ENCODE results near the gene CPNE5. TPM values are rescaled to one million over a fixed set of nuclear protein-coding genes. Genes with fewer than 3 reads are reported as not detected.

Gene CPNE5
- total RNA-seq, 1 experiment from 2014 or later = 0.44 TPM

DNA sequence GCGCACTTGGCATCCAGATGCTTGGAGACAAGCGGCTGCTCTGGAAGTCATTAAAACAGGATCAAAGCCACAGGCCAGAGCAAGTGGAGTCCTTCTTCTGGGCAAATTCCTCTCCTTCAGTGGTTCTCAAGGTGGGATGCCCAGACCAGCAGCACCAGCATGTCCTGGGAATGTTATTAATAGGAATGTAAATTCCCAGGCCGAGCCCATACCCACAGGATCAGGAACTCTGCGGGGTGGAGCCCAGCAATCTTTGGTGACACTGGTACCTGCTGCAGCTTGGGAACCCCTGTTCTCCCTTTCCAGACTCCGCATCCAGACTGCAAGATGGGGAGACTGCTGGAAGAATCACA, 44.6 kb downstream of the CPNE5 start:
- Histone ChIP-seq H3K36me3 (ENCODE audit: control insufficient read depth, insufficient read depth, low read length) (no peaks in the 10 kb centered on the region), H3K27me3 (ENCODE audit: control insufficient read depth, insufficient read depth, low read length) (no peaks in the 10 kb centered on the region), H3K27ac (ENCODE audit: low read length) (no peak overlapping the region), H3K9me3 (ENCODE audit: control insufficient read depth, insufficient read depth, low read depth, low read length) (no peaks in the 10 kb centered on the region), H3K4me3 (ENCODE audit: low read depth in 2 of 2, low read length in 2 of 2) (no peak overlapping the region), H3K4me1 (ENCODE audit: control insufficient read depth, insufficient read depth, low read length) (no peaks in the 10 kb centered on the region)
- ChIA-PET POLR2A (no interaction called here), CTCF (no interaction called here)
- TF ChIP-seq SIN3A (IDR thresholded peaks at IDR 0.05; ENCODE audit: borderline replicate concordance, insufficient read depth, low read depth, low read length) (no peak), POLR2AphosphoS5 (IDR thresholded peaks at IDR 0.05; ENCODE audit: low read depth, low read length) (no peak)
- TF ChIP-seq, protein P1, sequence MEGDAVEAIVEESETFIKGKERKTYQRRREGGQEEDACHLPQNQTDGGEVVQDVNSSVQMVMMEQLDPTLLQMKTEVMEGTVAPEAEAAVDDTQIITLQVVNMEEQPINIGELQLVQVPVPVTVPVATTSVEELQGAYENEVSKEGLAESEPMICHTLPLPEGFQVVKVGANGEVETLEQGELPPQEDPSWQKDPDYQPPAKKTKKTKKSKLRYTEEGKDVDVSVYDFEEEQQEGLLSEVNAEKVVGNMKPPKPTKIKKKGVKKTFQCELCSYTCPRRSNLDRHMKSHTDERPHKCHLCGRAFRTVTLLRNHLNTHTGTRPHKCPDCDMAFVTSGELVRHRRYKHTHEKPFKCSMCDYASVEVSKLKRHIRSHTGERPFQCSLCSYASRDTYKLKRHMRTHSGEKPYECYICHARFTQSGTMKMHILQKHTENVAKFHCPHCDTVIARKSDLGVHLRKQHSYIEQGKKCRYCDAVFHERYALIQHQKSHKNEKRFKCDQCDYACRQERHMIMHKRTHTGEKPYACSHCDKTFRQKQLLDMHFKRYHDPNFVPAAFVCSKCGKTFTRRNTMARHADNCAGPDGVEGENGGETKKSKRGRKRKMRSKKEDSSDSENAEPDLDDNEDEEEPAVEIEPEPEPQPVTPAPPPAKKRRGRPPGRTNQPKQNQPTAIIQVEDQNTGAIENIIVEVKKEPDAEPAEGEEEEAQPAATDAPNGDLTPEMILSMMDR (IDR thresholded peaks at IDR 0.05) = no peak
- intact Hi-C loops (cut with micrococcal nuclease; ENCODE audit: unreplicated experiment) = no loop called here
- no peak for DNase-seq (ENCODE audit: low read depth, low spot score)
- no TSS peak for BruUV-seq (replicated peaks)
- ATAC-seq = no peak
- in situ Hi-C loops (cut with HindIII; ENCODE audit: low pct_unique_long_range_greater_than_20kb, low sequenced_read_pairs) = no loop called here

DNA sequence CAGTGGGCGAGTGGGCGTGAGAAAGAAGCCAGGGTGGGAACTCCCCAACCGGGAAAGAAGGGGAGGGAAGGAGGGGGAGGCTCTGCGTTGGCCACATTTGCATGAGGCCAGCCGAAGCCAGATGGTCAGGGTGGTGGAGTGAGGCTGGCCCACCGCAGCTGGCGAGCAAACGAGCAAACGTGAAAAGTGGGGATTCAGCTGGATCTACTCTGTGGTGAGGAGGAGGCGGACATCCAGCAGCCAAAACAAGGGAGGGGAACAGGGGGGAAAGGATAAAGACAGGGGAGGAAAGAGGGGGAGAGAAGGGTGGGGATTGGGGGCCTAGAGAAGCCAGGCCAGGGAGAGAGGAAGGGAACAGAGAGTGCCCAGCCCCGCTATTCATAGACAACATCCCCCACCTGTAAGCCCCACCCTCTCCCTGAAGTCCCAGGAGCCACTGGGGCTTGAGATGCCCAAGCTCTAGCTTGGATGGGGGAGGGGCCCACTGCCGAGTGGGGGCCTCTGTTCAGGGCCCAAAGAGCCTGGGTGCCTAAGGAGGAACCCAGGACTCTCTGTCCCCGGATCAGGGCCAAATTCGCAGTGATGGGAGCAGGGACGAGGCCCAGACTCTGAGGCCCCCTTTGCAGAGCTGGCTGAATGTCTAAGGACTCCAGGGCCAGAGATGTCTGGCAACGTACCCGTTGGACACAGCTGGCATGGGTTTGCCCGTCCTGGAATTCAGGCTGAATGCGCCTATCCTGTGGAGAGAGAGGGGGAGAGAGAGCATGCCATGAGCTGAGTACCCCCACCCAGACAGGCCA, 45.1 kb downstream of the CPNE5 start:
- ChIA-PET CTCF (no interaction called here), POLR2A (interaction anchor here (0.6 kb wide), 1 partner anchor 8 kb away, joined by 13 read pairs; no protein-coding TSS in a partner anchor)
- intact Hi-C loops (cut with micrococcal nuclease; ENCODE audit: unreplicated experiment) = no loop called here
- Histone ChIP-seq H3K27ac (ENCODE audit: low read length) (no peak overlapping the region), H3K9me3 (ENCODE audit: control insufficient read depth, insufficient read depth, low read depth, low read length) (no peaks in the 10 kb centered on the region), H3K4me3 (ENCODE audit: low read depth in 2 of 2, low read length in 2 of 2) (no peak overlapping the region), H3K27me3 (ENCODE audit: control insufficient read depth, insufficient read depth, low read length) (no peaks in the 10 kb centered on the region), H3K4me1 (ENCODE audit: control insufficient read depth, insufficient read depth, low read length) (no peaks in the 10 kb centered on the region), H3K36me3 (ENCODE audit: control insufficient read depth, insufficient read depth, low read length) (no peaks in the 10 kb centered on the region)
- DNase-seq (ENCODE audit: low read depth, low spot score) = no peak
- no TSS peak for BruUV-seq (replicated peaks)
- TF ChIP-seq POLR2AphosphoS5 (IDR thresholded peaks at IDR 0.05; ENCODE audit: low read depth, low read length) (no peak), SIN3A (IDR thresholded peaks at IDR 0.05; ENCODE audit: borderline replicate concordance, insufficient read depth, low read depth, low read length) (no peak), TCF7L2 (IDR thresholded peaks at IDR 0.05; ENCODE audit: low read depth, low read length) (no peak)
- TF ChIP-seq, protein P2, sequence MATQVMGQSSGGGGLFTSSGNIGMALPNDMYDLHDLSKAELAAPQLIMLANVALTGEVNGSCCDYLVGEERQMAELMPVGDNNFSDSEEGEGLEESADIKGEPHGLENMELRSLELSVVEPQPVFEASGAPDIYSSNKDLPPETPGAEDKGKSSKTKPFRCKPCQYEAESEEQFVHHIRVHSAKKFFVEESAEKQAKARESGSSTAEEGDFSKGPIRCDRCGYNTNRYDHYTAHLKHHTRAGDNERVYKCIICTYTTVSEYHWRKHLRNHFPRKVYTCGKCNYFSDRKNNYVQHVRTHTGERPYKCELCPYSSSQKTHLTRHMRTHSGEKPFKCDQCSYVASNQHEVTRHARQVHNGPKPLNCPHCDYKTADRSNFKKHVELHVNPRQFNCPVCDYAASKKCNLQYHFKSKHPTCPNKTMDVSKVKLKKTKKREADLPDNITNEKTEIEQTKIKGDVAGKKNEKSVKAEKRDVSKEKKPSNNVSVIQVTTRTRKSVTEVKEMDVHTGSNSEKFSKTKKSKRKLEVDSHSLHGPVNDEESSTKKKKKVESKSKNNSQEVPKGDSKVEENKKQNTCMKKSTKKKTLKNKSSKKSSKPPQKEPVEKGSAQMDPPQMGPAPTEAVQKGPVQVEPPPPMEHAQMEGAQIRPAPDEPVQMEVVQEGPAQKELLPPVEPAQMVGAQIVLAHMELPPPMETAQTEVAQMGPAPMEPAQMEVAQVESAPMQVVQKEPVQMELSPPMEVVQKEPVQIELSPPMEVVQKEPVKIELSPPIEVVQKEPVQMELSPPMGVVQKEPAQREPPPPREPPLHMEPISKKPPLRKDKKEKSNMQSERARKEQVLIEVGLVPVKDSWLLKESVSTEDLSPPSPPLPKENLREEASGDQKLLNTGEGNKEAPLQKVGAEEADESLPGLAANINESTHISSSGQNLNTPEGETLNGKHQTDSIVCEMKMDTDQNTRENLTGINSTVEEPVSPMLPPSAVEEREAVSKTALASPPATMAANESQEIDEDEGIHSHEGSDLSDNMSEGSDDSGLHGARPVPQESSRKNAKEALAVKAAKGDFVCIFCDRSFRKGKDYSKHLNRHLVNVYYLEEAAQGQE (IDR thresholded peaks at IDR 0.05; ENCODE audit: insufficient read depth in 1 of 2, low read depth in 2 of 2, low read length in 1 of 2) = no peak
- TF ChIP-seq, protein P1 (IDR thresholded peaks at IDR 0.05) = no peak
- no peak for ATAC-seq
- in situ Hi-C loops (cut with HindIII; ENCODE audit: low pct_unique_long_range_greater_than_20kb, low sequenced_read_pairs) = no loop called here

Data from Panc1 (cell line).